ENCODE results near the gene RFC2. TPM values are rescaled to one million over a fixed set of nuclear protein-coding genes. Genes with fewer than 3 reads are reported as not detected.

RFC2 gene
- total RNA-seq, 4 donors from 2014 or later, result 12.5 to 37.9 (median 22.4) TPM

- intact Hi-C loops (cut with DNase I), result no loop called here
- H3K27me3 ChIP-seq, result no peaks in the 10 kb centered on the region
- 72 to 78% methylated on average over 3 to 4 of the region's 4 CpGs for WGBS, 2 donors
Observed at GRCh38 chr7:74240482-74240881, 13.7 kb downstream of the RFC2 start.

GRCh38 chr7:74236284-74236683 lies 17.9 kb downstream of the RFC2 start:
- peak overlapping the region in 3 of 4 donors; percentile 11 to 46 (median 34) for H3K27ac ChIP-seq
- intact Hi-C loops (cut with DNase I), result no loop called here
- peaks cover 0 to 9% (median 0%) of the 10 kb centered on the region in 3 donors for H3K4me1 ChIP-seq
- 71 to 90% methylated on average over 3 of the region's 3 CpGs for WGBS, 2 donors
- H3K36me3 ChIP-seq, result peaks cover 15 to 99% (median 30%) of the 10 kb centered on the region in 3 donors
- no peak for DNase-seq
- no peaks in the 10 kb centered on the region for H3K27me3 ChIP-seq
- no peak overlapping the region for H3K4me3 ChIP-seq
- no peaks in the 10 kb centered on the region for H3K9me3 ChIP-seq
- TF ChIP-seq POLR2A (IDR thresholded peaks at IDR 0.05) (no peak), CTCF (IDR thresholded peaks at IDR 0.05) (no peak)

More at GRCh38 chr7:74240482-74240881, 13.7 kb downstream of the RFC2 start:
- TF ChIP-seq POLR2A (IDR thresholded peaks at IDR 0.05), result no peak
- TF ChIP-seq CTCF (IDR thresholded peaks at IDR 0.05), result no peak
- Histone ChIP-seq H3K36me3 (peaks cover 12 to 100% (median 40%) of the 10 kb centered on the region in 3 donors), H3K9me3 (no peaks in the 10 kb centered on the region), H3K4me1 (peaks cover 0 to 9% (median 0%) of the 10 kb centered on the region in 3 donors), H3K4me3 (no peak overlapping the region), H3K27ac (no peak overlapping the region)
- DNase-seq, result no peak

- Histone ChIP-seq H3K9me3 (no peaks in the 10 kb centered on the region), H3K36me3 (peaks cover 15 to 99% (median 27%) of the 10 kb centered on the region in 3 donors), H3K27me3 (no peaks in the 10 kb centered on the region), H3K27ac (peak overlapping the region in 2 of 4 donors; percentile 11 to 46), H3K4me3 (no peak overlapping the region), H3K4me1 (peaks cover 0 to 9% (median 0%) of the 10 kb centered on the region in 3 donors)
- 71 to 82% methylated on average over 6 to 7 of the region's 8 CpGs for WGBS, 2 donors
- no peak for DNase-seq
- TF ChIP-seq POLR2A (IDR thresholded peaks at IDR 0.05), result no peak
- no peak for TF ChIP-seq CTCF (IDR thresholded peaks at IDR 0.05)
- intact Hi-C loops (cut with DNase I), result no loop called here
Observed at GRCh38 chr7:74235518-74236268, 18.5 kb downstream of the RFC2 start.

- 86 to 89% methylated on average over 13 of the region's 13 CpGs for WGBS, 2 donors
- H3K36me3 ChIP-seq, result peaks cover 12 to 98% (median 15%) of the 10 kb centered on the region in 3 donors
- intact Hi-C loops (cut with DNase I), result no loop called here
Observed at GRCh38 chr7:74233655-74234285, 20.4 kb downstream of the RFC2 start.

More at GRCh38 chr7:74233655-74234285, 20.4 kb downstream of the RFC2 start:
- DNase-seq, result no peak
- no peaks in the 10 kb centered on the region for H3K9me3 ChIP-seq
- TF ChIP-seq POLR2A (IDR thresholded peaks at IDR 0.05) (no peak), CTCF (IDR thresholded peaks at IDR 0.05) (no peak)
- no peak overlapping the region for H3K4me3 ChIP-seq
- no peak overlapping the region for H3K27ac ChIP-seq
- no peaks in the 10 kb centered on the region for H3K27me3 ChIP-seq
- peaks cover 0 to 9% (median 0%) of the 10 kb centered on the region in 3 donors for H3K4me1 ChIP-seq
